IMR-90 (cell line): ENCODE results near the gene XRCC3. TPM values are rescaled to one million over a fixed set of nuclear protein-coding genes. Genes with fewer than 3 reads are reported as not detected.

Source experiments
- ATAC-seq: fragments of 200-7000 bp; cut with Tn5 transposase; 2 replicates; pipeline ENCODE4 v1.9.1; 2020; ENCODE audit warnings: low read depth, mild to moderate bottlenecking, moderate library complexity
- BruUV-seq: library from RNA; stranded (reverse); fragments of 400-500 nt; replicated peaks from 2 replicates; lab custom pipeline; 2021; lab: Mats Ljungman, UMichigan
- CTCF ChIA-PET: fragments of 300-600 bp; formaldehyde crosslinking; extraction: SDS; loops from one replicate; lab custom pipeline; 2021; ENCODE audit warnings: antibody characterized with exemption; lab: Yijun Ruan, JAX
- POLR2A ChIA-PET: fragments of 300-600 bp; sonication (Branson Sonifier 250); formaldehyde crosslinking; loops from one replicate; lab custom pipeline; 2022; ENCODE audit warnings: antibody characterized with exemption; ENCODE audit not compliant: unreplicated experiment; lab: Charles Lee
- DNase-seq: peaks from one replicate; pipeline ENCODE4 v3.0.0; 2013
- H2AFZ ChIP-seq: replicated peaks from 2 replicates; pipeline ENCODE3; 2013; ENCODE audit warnings: low read length, mild to moderate bottlenecking; ENCODE audit not compliant: poor library complexity
- H2AK5ac ChIP-seq: 2 replicates; pipeline ENCODE4 v1.6.1; 2013; ENCODE audit warnings: low read depth, low read length, inconsistent platforms
- H2AK9ac ChIP-seq: replicated peaks from 2 replicates; pipeline ENCODE3; 2013; ENCODE audit warnings: mild to moderate bottlenecking, low read depth, low read length, moderate library complexity; ENCODE audit not compliant: poor library complexity
- H2BK120ac ChIP-seq: 2 replicates; pipeline ENCODE4 v1.6.1; 2013; ENCODE audit warnings: low read depth, low read length, inconsistent platforms
- H2BK15ac ChIP-seq: 3 replicates; pipeline ENCODE4 v1.6.1; 2013; ENCODE audit warnings: low read depth, low read length, inconsistent platforms
- H2BK20ac ChIP-seq: 2 replicates; pipeline ENCODE4 v1.6.1; 2013; ENCODE audit warnings: low read depth, mild to moderate bottlenecking, inconsistent platforms, low read length, moderate library complexity
- H2BK5ac ChIP-seq: 2 replicates; pipeline ENCODE4 v1.6.1; 2013; ENCODE audit warnings: mild to moderate bottlenecking, low read depth, low read length, inconsistent platforms; ENCODE audit not compliant: poor library complexity, severe bottlenecking
- H3K14ac ChIP-seq: replicated peaks from 2 replicates; pipeline ENCODE4 v1.6.1; 2013; ENCODE audit warnings: low read depth, low read length, inconsistent platforms
- H3K18ac ChIP-seq: 2 replicates; pipeline ENCODE4 v1.6.1; 2013; ENCODE audit warnings: low read depth, low read length, control low read depth
- H3K23ac ChIP-seq: 2 replicates; pipeline ENCODE4 v1.6.1; 2013; ENCODE audit warnings: low read depth, low read length, inconsistent platforms
- H3K27ac ChIP-seq: 2 replicates; pipeline ENCODE4 v1.5.1; 2013; ENCODE audit warnings: mild to moderate bottlenecking, control low read depth, low read length; ENCODE audit not compliant: insufficient read depth
- H3K27me3 ChIP-seq: 2 replicates; pipeline ENCODE4 v1.6.1; 2013; ENCODE audit warnings: low read length; ENCODE audit not compliant: control insufficient read depth, insufficient read depth
- H3K36me3 ChIP-seq: 2 replicates; pipeline ENCODE4 v1.6.1; 2013; ENCODE audit warnings: low read length, mixed read lengths; ENCODE audit not compliant: control insufficient read depth, insufficient read depth
- H3K4ac ChIP-seq: 2 replicates; pipeline ENCODE4 v1.6.1; 2013; ENCODE audit warnings: low read depth, low read length, inconsistent platforms
- H3K4me1 ChIP-seq: 2 replicates; pipeline ENCODE4 v1.6.1; 2013; ENCODE audit warnings: low read length, mixed read lengths; ENCODE audit not compliant: control insufficient read depth, insufficient read depth
- H3K4me2 ChIP-seq: 2 replicates; pipeline ENCODE4 v1.6.1; 2013; ENCODE audit warnings: low read depth, mild to moderate bottlenecking, control low read depth, low read length, moderate library complexity
- H3K4me3 ChIP-seq: 2 replicates; pipeline ENCODE4 v1.5.1; 2013; ENCODE audit warnings: low read depth, mild to moderate bottlenecking, control low read depth, low read length, moderate library complexity; ENCODE audit not compliant: insufficient read depth
- H3K56ac ChIP-seq: 2 replicates; pipeline ENCODE4 v1.6.1; 2013; ENCODE audit warnings: low read length, inconsistent platforms; ENCODE audit not compliant: insufficient read depth; ENCODE audit errors: extremely low read depth
- H3K79me1 ChIP-seq, 2 experiments: 2 replicates each; pipeline ENCODE4 v1.6.1; 2013; ENCODE audit warnings: low read length in 2 of 2, inconsistent platforms in 1 of 2, low read depth in 1 of 2
- H3K9ac ChIP-seq: 2 replicates; pipeline ENCODE4 v1.6.1; 2013; ENCODE audit warnings: low read depth, low read length, control low read depth
- H3K9me1 ChIP-seq: 2 replicates; pipeline ENCODE4 v1.6.1; 2013; ENCODE audit warnings: low read length, inconsistent platforms; ENCODE audit not compliant: insufficient read depth
- H3K9me3 ChIP-seq: 2 replicates; pipeline ENCODE4 v1.6.1; 2013; ENCODE audit warnings: low read length; ENCODE audit not compliant: control insufficient read depth, insufficient read depth
- H4K20me1 ChIP-seq: 2 replicates; pipeline ENCODE4 v1.6.1; 2013; ENCODE audit warnings: low read length, inconsistent platforms; ENCODE audit not compliant: insufficient read depth
- H4K5ac ChIP-seq: 2 replicates; pipeline ENCODE4 v1.6.1; 2013; ENCODE audit warnings: mild to moderate bottlenecking, low read depth, low read length, control low read depth
- H4K8ac ChIP-seq, 2 experiments: 2 replicates each; pipeline ENCODE4 v1.6.1; 2013; ENCODE audit warnings: low read depth in 2 of 2, low read length in 2 of 2, control low read depth in 1 of 2, inconsistent platforms in 1 of 2
- H4K91ac ChIP-seq: 2 replicates; pipeline ENCODE4 v1.6.1; 2013; ENCODE audit warnings: low read depth, low read length, inconsistent platforms; ENCODE audit not compliant: insufficient read depth
- POLR2A ChIP-seq: IDR thresholded peaks from 2 replicates; pipeline ENCODE4 v1.6.1; 2012; ENCODE audit warnings: mild to moderate bottlenecking, low read depth, low read length
- RFX5 ChIP-seq: IDR thresholded peaks from 2 replicates; pipeline ENCODE4 v1.8.0; 2012; ENCODE audit warnings: low read depth, mild to moderate bottlenecking, low read length, moderate library complexity
- SMC3 ChIP-seq: fragments of 150-350 bp; IDR thresholded peaks from 2 replicates; pipeline ENCODE4 v1.6.1; 2016; ENCODE audit warnings: low read depth, mild to moderate bottlenecking, antibody characterized with exemption, low read length, moderate library complexity
- WGBS, 2 experiments: methylation state at CpG; one replicate each; pipeline versions ENCODE4 v1.1.5 to v1.1.7; 2013; ENCODE audit warnings: missing lambda C conversion rate in 2 of 2; ENCODE audit not compliant: insufficient read length in 1 of 2; ENCODE audit errors: extremely low coverage in 2 of 2; 5-methylcytosine and 5-hydroxymethylcytosine counted together
- dilution Hi-C: fragments of 300-500 bp; cut with HindIII; formaldehyde crosslinking; loops from one replicate; pipeline ENCODE4 v1.14.3; 2018; ENCODE audit warnings: low sequenced_read_pairs; ENCODE audit not compliant: unreplicated experiment
- in situ Hi-C: fragments of 300-500 bp; cut with MboI; formaldehyde crosslinking; loops from 3 replicates; pipeline ENCODE4 v1.14.3; 2019; ENCODE audit warnings: low sequenced_read_pairs, inconsistent platforms, mixed read lengths
- intact Hi-C: fragments of 100-400 bp; cut with micrococcal nuclease; formaldehyde crosslinking; loops from 2 replicates; pipeline ENCODE4 v1.10.0; 2022
- polyA plus RNA-seq, 3 experiments: library from polyadenylated mRNA; depleted of rRNA; stranded (reverse); fragments of >200 nt; gene quantifications; 2 replicates each; pipeline ENCODE4 v1.2.3, GENCODE V29; 2012; ENCODE audit warnings: low replicate concordance in 1 of 3
- total RNA-seq: library from RNA; depleted of rRNA; stranded (reverse); fragments of >200 nt; gene quantifications from 2 replicates; pipeline ENCODE4 v1.2.3, GENCODE V29; 2012

The XRCC3 gene
- total and polyA plus RNA-seq, 2 of the 4 experiments (the other 2 are of a cell fraction) = 8.1 to 9.5 TPM

DNA sequence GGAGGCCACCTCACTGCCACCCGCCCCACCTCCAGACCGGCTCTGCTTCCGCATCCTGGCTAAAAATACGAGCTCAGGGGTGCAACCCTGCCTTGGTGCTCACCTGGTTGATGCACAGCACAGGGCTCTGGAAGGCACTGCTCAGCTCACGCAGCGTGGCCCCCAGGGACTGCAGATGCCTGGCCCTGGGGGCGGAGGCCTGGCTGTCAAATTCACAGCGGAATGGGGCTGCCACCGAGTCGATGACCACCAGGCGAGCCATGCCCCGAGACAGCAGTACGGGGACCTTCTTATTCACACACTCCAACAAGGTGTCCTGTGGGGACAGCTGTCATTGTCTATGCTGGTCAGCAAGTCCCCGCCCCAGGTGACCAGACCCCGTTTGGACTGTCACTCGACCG is 16.0 kb downstream of the XRCC3 start:
- H4K5ac ChIP-seq = no peak overlapping the region
- H3K9me3 ChIP-seq = no peaks in the 10 kb centered on the region
- H3K4me2 ChIP-seq = no peak overlapping the region
- intact Hi-C loops (no loop called here), in situ Hi-C loops (no loop called here), dilution Hi-C loops (no loop called here)
- H2BK5ac ChIP-seq = no peak overlapping the region
- no peak overlapping the region for H2BK15ac ChIP-seq
- H3K27me3 ChIP-seq = no peaks in the 10 kb centered on the region
- H2BK120ac ChIP-seq = no peak overlapping the region
- no peak overlapping the region for H2AK9ac ChIP-seq
- H3K23ac ChIP-seq = no peak overlapping the region
- peaks cover 31 to 84% of the 10 kb centered on the region in 2 experiments for H3K79me1 ChIP-seq
- no peak overlapping the region for H3K9ac ChIP-seq
- H3K9me1 ChIP-seq = peaks cover 3% of the 10 kb centered on the region; the same call in 1 of the 2 replicates
- ChIA-PET POLR2A (no interaction called here), CTCF (no interaction called here)
- no TSS peak for BruUV-seq
- no peak overlapping the region for H2AFZ ChIP-seq
- ATAC-seq (no peak), DNase-seq (no peak)
- no peak overlapping the region for H3K4me3 ChIP-seq
- no peak overlapping the region for H2BK20ac ChIP-seq
- H3K56ac ChIP-seq = no peak overlapping the region
- peaks cover 61% of the 10 kb centered on the region for H4K20me1 ChIP-seq
- H2AK5ac ChIP-seq = no peak overlapping the region
- no peak overlapping the region for H3K14ac ChIP-seq
- peaks cover 58% of the 10 kb centered on the region for H3K36me3 ChIP-seq
- no peak overlapping the region for H4K91ac ChIP-seq
- no peak overlapping the region for H3K4ac ChIP-seq
- H3K18ac ChIP-seq = no peak overlapping the region
- no peak overlapping the region for H3K27ac ChIP-seq
- H3K4me1 ChIP-seq = peaks cover 15% of the 10 kb centered on the region
- WGBS, 2 experiments = 91% methylated on average over 15 of the region's 17 CpGs; no CpG with 5 or more reads in 1 of the 2 experiments
- H4K8ac ChIP-seq = no peak overlapping the region
- no peak for TF ChIP-seq POLR2A
- TF ChIP-seq RFX5 = no peak
- no peak for TF ChIP-seq SMC3
